COLO668 (cell line): Measurements from ENCODE around the gene SMCO2.

Experiments used
- DNase-seq: peaks from one replicate; lab custom pipeline; 2025; ENCODE audit not compliant: unreplicated experiment; lab: John Stamatoyannopoulos, UW

SMCO2 gene

DNA sequence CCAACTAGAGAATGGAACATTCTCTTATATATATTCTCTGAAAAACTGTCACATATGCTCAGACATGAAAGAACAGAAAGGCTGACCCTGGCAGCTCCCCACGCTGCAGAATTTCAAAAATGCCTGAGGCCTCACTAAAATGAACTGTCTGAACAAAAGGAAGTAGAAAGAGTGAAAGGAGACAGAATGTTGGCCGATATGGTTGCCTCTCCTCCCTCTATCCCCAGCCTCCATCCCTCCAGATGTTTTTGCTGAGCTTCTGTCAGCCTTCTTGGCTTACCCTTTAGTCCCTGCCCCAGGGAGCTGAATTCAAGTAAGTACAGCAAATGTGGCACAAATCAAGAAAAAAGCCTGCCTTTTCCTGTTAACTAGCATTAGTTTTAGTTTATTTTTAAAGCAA, 6.9 kb downstream of the SMCO2 start:
- no peak for DNase-seq

DNA sequence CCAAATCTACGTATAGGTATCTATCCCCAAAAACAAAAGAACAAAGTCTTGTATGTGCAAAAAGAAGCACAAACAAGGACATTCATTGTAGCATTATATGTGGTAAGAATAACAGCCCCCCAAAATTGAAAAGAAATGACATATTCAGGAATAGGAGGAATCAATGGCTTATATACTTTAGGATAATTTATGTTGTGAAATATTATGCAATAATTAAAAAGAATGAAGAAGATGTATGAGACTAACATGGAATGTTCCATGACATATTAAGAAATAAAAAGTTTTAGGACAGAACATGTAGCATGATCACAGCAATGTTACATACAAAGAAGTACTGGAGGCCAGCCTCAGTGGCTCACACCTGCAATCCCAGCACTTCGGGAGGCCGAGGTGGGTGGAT, 9.1 kb downstream of the SMCO2 start:
- no peak for DNase-seq

- DNase-seq: peak; percentile 74
These were observed 10.1 kb downstream of the SMCO2 start for GRCh38 chr12:27456618-27457017.

DNA sequence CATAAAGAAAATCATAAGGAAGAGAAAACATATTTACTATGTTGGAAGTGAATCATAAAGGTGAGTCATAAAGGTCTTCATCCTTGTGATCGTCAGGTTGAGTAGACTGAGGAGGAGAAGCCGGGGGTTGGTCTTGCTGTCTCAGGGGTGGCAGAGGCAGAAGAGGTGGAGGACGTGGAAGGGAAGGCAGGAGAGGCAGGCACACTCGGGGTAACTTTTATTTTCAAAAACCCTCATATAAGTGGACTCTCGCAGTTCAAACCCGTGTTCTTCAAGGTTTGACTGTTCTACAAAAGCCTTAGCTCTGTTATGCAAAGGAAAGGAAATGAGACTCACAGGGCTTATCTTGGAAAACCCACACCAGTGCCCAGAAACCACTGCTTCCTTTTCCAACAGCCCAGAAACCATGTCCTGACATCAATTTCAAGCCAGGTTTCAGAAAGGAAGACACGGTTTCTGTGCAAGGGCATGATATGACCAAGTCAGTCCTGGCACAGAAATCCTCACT, 14.0 kb downstream of the SMCO2 start:
- no peak for DNase-seq

DNA sequence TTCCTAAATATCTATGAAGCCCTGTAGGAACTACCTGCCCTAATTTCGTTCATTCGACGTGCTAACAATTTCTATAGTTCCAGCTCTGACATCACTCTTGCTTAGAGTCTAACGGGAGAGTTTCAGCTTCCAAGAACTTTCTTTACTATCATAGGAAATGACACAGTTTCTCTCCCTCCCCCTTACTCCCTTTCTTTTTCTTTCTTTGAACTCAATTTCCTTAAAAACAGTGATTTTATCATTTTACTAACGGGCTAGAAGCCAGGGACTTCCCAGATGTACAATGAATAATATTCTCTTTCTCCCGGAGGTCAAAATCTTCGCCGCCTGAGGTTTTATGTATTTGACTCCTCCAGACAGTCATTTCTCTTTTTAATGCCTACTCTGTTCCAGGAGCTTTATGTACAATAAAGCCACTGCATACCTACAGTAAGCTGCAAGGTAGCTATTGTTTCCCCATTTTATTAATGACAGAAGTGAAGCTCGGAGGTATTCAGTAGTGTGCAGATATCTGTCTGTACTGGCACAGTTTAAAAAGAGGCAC, 15.7 kb downstream of the SMCO2 start:
- no peak for DNase-seq

DNA sequence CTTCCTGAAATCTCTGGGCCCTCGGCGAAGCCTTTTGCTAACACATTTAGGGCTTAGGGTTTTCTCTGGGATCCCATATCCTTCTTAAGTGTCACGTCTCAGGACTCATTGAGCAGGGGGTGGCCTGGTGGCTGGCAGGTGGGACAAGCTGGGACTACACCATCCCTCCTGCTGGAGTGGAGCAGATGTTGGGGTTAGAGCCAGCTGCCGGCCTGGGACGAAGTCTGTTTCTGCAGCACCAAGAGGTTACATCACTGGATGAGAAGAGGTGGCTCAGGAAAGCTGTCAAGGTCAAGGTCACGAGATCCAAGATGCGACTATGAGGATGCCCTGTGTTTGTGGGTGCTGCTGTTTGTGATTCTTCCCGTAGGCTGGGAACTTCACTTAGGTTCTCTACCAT, 16.3 kb downstream of the SMCO2 start:
- DNase-seq: no peak

GRCh38 chr12:27463511-27464219, 17.1 kb downstream of the SMCO2 start:
- DNase-seq: no peak

DNA sequence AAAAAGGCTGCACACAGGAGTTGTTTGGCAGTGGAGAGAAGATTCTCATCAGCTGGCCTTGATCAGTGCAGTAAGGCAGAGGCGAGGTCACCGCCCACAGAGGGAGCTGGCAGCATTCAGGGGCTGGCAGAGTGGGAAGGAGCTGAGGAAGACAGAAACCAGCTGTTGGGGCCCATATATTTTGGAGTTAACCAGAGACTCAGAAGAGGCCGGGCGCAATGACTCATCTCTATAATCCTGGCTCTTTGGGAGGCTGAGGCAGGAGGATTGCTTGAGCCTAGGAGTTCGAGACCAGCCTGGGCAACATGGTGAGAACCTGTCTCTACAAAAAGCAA, 17.7 kb downstream of the SMCO2 start:
- DNase-seq: no peak

- no peak for DNase-seq
These were observed 21.1 kb downstream of the SMCO2 start for GRCh38 chr12:27467641-27468040.

DNA sequence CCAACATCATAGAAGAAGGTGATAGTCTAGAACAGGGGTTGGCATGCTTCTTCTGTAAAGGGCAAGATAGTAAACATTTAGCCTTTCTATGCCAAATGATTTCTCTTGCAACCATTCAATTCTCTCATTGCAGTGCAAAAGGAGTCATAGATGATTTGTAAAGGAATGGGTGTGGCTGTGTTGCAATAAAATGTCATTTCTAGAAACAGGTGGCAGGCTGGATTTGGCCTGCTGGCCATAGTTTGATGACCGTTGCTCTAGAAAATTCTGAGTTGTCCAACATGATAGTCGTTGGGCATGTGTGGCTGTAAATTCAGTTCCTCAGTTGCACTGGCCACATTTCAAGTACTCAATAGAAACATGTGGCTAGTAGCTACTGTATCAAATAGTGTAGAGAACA, 21.7 kb downstream of the SMCO2 start:
- DNase-seq: no peak

DNA sequence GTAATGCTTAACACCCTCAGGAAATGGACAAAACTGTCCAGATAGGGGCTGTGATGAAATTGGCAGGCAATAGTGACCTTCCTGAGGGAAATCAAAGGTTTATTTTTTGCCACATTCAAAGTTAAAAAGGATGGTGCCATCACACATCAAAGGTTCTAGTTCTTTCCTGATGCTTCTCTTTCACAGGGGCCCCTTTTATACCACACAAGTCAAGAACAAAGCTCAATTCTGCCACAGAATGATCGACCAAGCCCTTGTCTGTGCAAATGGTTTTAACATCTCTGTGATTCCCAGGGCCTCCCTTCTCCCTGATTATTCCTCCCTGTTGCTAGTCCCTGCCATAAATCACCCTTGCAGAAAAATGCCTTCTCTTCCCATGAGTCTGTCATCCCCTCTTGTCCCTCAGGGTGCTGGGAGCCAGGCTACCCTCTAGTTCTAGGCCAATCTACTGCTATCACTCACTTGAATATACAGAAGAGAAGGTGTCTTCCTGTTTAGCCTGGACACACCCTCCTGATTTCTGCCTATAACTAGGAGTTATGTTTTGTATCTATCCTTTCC, 22.7 kb downstream of the SMCO2 start:
- DNase-seq: no peak

DNA sequence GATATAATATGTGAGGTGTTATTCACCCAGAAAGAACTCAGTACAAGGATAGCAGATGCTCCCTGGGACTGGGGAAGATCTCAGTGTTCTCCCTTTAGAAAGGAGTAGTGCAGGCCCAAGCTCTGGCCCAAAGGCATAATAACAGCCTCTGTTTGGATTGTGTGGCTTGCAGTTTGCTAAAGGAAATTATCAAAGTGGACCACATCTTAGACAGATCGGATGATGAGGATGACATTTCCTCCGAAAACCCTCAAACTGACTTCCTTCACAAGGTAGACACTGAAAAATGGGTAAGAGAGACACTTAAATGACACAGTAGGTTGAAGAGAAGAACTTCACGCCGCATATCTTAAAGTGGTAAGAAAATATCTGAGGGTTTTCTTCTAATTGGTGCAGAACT, 26.1 kb downstream of the SMCO2 start:
- DNase-seq: no peak

GRCh38 chr12:27474344-27474743, 27.8 kb downstream of the SMCO2 start:
- no peak for DNase-seq

- no peak for DNase-seq
These were observed 30.5 kb downstream of the SMCO2 start for GRCh38 chr12:27477049-27477448.

GRCh38 chr12:27478949-27479348, 32.4 kb downstream of the SMCO2 start:
- DNase-seq: no peak

DNA sequence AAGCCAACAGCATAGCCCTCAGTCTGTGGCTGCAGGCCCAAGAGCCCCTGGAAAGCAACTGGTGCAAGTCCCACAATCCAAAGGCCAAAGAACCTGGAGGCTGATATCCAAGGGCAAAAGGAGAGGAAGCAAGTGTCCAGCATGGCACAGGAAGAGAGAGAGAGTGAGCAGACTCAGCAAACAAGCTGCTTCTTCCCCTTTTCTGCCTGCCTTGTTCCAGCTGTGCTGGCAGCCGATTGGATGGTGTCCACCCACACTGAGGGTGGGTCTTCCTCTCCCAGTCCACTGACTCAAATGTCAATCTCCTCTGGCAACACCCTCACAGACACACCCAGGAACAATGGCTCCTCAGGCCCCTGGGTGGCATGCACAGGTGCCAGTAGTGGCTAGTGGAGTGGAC, 33.5 kb downstream of the SMCO2 start:
- no peak for DNase-seq

GRCh38 chr12:27486961-27487360, 40.4 kb downstream of the SMCO2 start:
- no peak for DNase-seq

DNA sequence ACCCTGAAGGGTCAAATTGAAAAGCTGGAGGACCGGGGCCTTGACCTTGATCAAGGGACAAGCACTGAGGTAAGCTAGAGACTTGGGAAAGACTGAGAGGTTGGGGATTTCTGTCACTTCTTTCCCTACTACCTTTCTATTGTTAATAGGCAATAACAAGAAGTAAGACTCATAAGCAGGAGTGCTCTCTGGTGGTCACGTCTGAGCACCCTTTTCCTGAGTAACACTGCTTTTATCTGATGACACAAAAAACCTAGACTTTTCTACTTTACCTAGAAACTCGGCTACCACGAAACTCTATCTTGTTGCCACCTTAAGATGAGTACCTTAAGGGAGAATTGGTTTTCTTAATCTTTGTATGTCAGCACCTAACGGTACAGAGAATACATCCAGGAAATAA, 41.9 kb downstream of the SMCO2 start:
- no peak for DNase-seq

- DNase-seq: no peak
These were observed 44.7 kb downstream of the SMCO2 start for GRCh38 chr12:27491226-27491625.

DNA sequence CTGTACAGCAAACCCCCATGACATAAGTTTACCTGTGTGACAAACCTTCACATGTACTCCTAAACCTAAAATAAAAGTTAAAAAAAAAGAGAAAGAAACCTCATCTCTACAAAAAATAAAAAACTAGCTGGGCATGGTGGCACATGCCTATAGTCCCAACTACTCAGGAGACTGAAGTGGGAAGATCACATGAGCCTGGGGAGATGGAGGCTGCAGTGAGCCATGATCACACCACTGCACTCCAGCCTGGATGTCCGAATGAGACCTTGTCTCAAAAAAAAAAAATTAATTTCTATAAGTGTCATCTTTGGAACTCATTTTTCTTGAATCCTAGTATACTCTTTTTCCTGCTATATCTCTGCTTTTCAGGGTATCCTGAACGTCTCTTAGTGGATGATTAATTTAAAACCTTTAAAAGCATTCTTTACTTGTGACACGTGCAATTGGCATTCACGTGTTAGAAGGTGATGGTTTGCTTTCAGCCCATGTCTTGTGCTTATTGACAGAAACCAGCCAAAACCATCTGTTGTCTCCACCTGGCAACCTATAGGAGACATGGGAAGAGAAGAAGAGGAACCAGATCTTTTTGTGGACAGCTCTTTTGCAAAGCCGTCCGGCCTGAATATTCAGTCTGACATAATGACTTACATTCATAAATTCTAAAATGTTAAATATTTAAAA, 46.9 kb downstream of the SMCO2 start:
- DNase-seq: no peak

DNA sequence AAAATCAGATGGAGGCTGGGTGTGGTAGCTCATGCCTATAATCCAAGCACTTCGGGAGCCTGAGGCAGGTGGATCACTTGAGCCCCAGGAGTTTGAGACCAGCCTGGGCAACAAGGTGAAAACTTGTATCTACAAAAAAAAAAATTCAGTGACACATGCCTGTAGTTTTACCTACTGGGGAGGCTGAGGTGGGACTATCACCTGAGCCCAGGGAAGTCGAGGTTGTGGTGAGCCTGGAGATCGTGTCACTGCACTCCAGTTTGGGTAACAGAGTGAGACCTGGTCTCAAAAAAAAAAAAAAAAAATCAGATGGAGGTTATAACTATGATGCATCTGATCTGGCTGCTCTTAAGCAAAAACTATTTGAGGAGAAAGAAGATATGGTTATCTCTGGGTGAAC, 50.9 kb downstream of the SMCO2 start:
- no peak for DNase-seq

DNA sequence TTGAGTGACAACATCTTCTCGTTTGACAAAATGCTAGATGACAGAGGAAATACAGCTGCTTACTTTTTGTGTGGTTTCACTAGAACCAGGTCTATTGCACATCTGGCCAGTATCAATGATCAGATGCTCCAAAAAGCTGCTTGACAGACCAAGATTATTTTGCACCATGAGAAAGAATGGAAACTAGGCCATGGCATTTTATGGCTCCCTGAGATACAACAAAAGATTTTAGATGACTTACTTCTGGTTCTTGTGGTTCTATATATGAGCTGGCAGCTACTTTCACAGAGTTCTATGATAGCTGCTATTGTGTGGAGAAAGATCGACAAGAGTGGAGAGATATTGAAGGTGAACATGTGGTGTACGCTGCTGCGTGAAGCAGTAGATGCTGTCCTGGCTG, 51.6 kb downstream of the SMCO2 start:
- DNase-seq: no peak
